Measurements from ENCODE around the gene WDR64.
A peak's percentile ranks its signal among the peaks of the same experiment; 100 is the strongest.

- TF ChIP-seq CTCF (IDR thresholded peaks at IDR 0.05; ENCODE audit: low read length), result peak; percentile 66
- no peak for TF ChIP-seq EZH2 (IDR thresholded peaks at IDR 0.05; ENCODE audit: borderline replicate concordance, low read length)
These were observed 196.0 kb downstream of the WDR64 start, which contains the start of gene EXO1 for GRCh38 chr1:241847796-241848685.
